Fibroblast of lung (primary cell): Measurements from ENCODE around the gene CSF3R. TPM values are rescaled to one million over a fixed set of nuclear protein-coding genes. Genes with fewer than 3 reads are reported as not detected.

Experiments used
- DNase-seq, 2 donors: peaks; one replicate each; pipeline versions ENCODE4 v3.0.0 to v3.0.0-alpha.2; 2010; ENCODE audit warnings: low read depth in 2 of 2
- H2AFZ ChIP-seq: 2 replicates; pipeline ENCODE4 v1.5.1; 2012; ENCODE audit warnings: low read length, control low read depth, inconsistent platforms
- H3K27ac ChIP-seq: 2 replicates; pipeline ENCODE4 v1.5.1; 2011; ENCODE audit warnings: low read length, control low read depth; ENCODE audit not compliant: insufficient read depth
- H3K27me3 ChIP-seq: 2 replicates; pipeline ENCODE4 v1.5.1; 2011; ENCODE audit warnings: mild to moderate bottlenecking, low read length; ENCODE audit not compliant: control insufficient read depth, insufficient read depth
- H3K36me3 ChIP-seq: 2 replicates; pipeline ENCODE4 v1.5.1; 2011; ENCODE audit warnings: low read length; ENCODE audit not compliant: control insufficient read depth, insufficient read depth
- H3K4me1 ChIP-seq: 2 replicates; pipeline ENCODE4 v1.5.1; 2011; ENCODE audit warnings: low read length; ENCODE audit not compliant: control insufficient read depth, insufficient read depth; ENCODE audit errors: extremely low read depth
- H3K4me2 ChIP-seq: 2 replicates; pipeline ENCODE4 v1.5.1; 2011; ENCODE audit warnings: low read length, control low read depth; ENCODE audit not compliant: insufficient read depth; ENCODE audit errors: extremely low read depth
- H3K4me3 ChIP-seq, 4 experiments: fragments of 200-600 bp in 1 of 4; sonication (generic) in 1 of 4; replicated peaks in 1 of 4; 2 replicates each; pipeline ENCODE4 v1.5.1; 2011 to 2016; ENCODE audit warnings: low read length in 4 of 4, low read depth in 3 of 4, mild to moderate bottlenecking in 3 of 4, control low read depth in 2 of 4, inconsistent platforms in 1 of 4, mixed read lengths in 1 of 4; ENCODE audit not compliant: insufficient read depth in 1 of 4; ENCODE audit errors: control extremely low read depth in 1 of 4
- H3K79me2 ChIP-seq: 2 replicates; pipeline ENCODE4 v1.5.1; 2012; ENCODE audit warnings: mild to moderate bottlenecking, low read length, inconsistent platforms; ENCODE audit not compliant: control insufficient read depth, insufficient read depth
- H3K9ac ChIP-seq: 2 replicates; pipeline ENCODE4 v1.5.1; 2011; ENCODE audit warnings: mild to moderate bottlenecking, low read length, control low read depth; ENCODE audit not compliant: insufficient read depth
- H3K9me3 ChIP-seq: 2 replicates; pipeline ENCODE4 v1.5.1; 2012; ENCODE audit warnings: low read depth, low read length; ENCODE audit not compliant: control insufficient read depth, insufficient read depth
- H4K20me1 ChIP-seq: 2 replicates; pipeline ENCODE4 v1.5.1; 2011; ENCODE audit warnings: low read length; ENCODE audit not compliant: control insufficient read depth, insufficient read depth; ENCODE audit errors: extremely low read depth
- EZH2 ChIP-seq: IDR thresholded peaks from 2 replicates; pipeline ENCODE4 v1.5.1; 2012; ENCODE audit warnings: low read length, control low read depth, mild to moderate bottlenecking; ENCODE audit errors: missing control alignments
- polyA plus RNA-seq, 2 donors: library from polyadenylated mRNA; depleted of rRNA in 1 of 2; stranded (reverse) in 1 of 2; unstranded in 1 of 2; fragments of >200 nt; gene quantifications; 2 replicates each; pipeline ENCODE4 v1.2.1, GENCODE V29; 2011 to 2012; ENCODE audit warnings: missing spikeins in 1 of 2
- total RNA-seq: library from RNA; depleted of rRNA; stranded (reverse); fragments of >200 nt; gene quantifications from 2 replicates; pipeline ENCODE4 v1.2.1, GENCODE V29; 2014
- TF ChIP-seq, protein P1 (sequence below), 2 donors: IDR thresholded peaks in 1 of 2; conservative IDR thresholded peaks in 1 of 2; 1 replicate in 1 of 2; 2 replicates in 1 of 2; pipeline ENCODE4 v1.5.1; 2011 to 2012; ENCODE audit warnings: low read length in 2 of 2, control low read depth in 1 of 2, inconsistent platforms in 1 of 2, low read depth in 1 of 2, mild to moderate bottlenecking in 1 of 2

The CSF3R gene
- total and polyA plus RNA-seq, 2 donors (not counting 1 experiment from before 2014, with no cell fraction given): under 0.01 TPM; not detected in 1

GRCh38 chr1:36523850-36524249 lies 41.1 kb upstream of the CSF3R start:
- H2AFZ ChIP-seq: no peak overlapping the region
- H3K27ac ChIP-seq: no peak overlapping the region
- H3K9ac ChIP-seq: no peak overlapping the region
- no peaks in the 10 kb centered on the region for H3K4me1 ChIP-seq
- no peak overlapping the region for H3K4me2 ChIP-seq
- DNase-seq: no peak
- no peaks in the 10 kb centered on the region for H3K36me3 ChIP-seq
- H3K4me3 ChIP-seq: no peak overlapping the region
- TF ChIP-seq EZH2: no peak
- TF ChIP-seq, protein P1, sequence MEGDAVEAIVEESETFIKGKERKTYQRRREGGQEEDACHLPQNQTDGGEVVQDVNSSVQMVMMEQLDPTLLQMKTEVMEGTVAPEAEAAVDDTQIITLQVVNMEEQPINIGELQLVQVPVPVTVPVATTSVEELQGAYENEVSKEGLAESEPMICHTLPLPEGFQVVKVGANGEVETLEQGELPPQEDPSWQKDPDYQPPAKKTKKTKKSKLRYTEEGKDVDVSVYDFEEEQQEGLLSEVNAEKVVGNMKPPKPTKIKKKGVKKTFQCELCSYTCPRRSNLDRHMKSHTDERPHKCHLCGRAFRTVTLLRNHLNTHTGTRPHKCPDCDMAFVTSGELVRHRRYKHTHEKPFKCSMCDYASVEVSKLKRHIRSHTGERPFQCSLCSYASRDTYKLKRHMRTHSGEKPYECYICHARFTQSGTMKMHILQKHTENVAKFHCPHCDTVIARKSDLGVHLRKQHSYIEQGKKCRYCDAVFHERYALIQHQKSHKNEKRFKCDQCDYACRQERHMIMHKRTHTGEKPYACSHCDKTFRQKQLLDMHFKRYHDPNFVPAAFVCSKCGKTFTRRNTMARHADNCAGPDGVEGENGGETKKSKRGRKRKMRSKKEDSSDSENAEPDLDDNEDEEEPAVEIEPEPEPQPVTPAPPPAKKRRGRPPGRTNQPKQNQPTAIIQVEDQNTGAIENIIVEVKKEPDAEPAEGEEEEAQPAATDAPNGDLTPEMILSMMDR (conservative IDR thresholded peaks at IDR 0.05 in 1 of 2, IDR thresholded peaks at IDR 0.05 in 1 of 2; ENCODE audit: low read depth in 1 of 2, low read length in 2 of 2): no peak
- H3K27me3 ChIP-seq: no peaks in the 10 kb centered on the region
- no peaks in the 10 kb centered on the region for H3K9me3 ChIP-seq
- H4K20me1 ChIP-seq: no peaks in the 10 kb centered on the region
- H3K79me2 ChIP-seq: no peaks in the 10 kb centered on the region

- H2AFZ ChIP-seq: no peak overlapping the region
- H3K9ac ChIP-seq: no peak overlapping the region
- H3K27ac ChIP-seq: no peak overlapping the region
- no peaks in the 10 kb centered on the region for H3K9me3 ChIP-seq
- no peaks in the 10 kb centered on the region for H3K27me3 ChIP-seq
- no peak for DNase-seq
- no peaks in the 10 kb centered on the region for H3K36me3 ChIP-seq
- TF ChIP-seq, protein P1 (conservative IDR thresholded peaks at IDR 0.05 in 1 of 2, IDR thresholded peaks at IDR 0.05 in 1 of 2; ENCODE audit: low read depth in 1 of 2, low read length in 2 of 2): no peak
- TF ChIP-seq EZH2: no peak
- H3K4me2 ChIP-seq: no peak overlapping the region
- H3K79me2 ChIP-seq: no peaks in the 10 kb centered on the region
- H3K4me1 ChIP-seq: no peaks in the 10 kb centered on the region
- H4K20me1 ChIP-seq: no peaks in the 10 kb centered on the region
- H3K4me3 ChIP-seq: no peak overlapping the region
These were observed 40.5 kb upstream of the CSF3R start for GRCh38 chr1:36523230-36523495.

DNA sequence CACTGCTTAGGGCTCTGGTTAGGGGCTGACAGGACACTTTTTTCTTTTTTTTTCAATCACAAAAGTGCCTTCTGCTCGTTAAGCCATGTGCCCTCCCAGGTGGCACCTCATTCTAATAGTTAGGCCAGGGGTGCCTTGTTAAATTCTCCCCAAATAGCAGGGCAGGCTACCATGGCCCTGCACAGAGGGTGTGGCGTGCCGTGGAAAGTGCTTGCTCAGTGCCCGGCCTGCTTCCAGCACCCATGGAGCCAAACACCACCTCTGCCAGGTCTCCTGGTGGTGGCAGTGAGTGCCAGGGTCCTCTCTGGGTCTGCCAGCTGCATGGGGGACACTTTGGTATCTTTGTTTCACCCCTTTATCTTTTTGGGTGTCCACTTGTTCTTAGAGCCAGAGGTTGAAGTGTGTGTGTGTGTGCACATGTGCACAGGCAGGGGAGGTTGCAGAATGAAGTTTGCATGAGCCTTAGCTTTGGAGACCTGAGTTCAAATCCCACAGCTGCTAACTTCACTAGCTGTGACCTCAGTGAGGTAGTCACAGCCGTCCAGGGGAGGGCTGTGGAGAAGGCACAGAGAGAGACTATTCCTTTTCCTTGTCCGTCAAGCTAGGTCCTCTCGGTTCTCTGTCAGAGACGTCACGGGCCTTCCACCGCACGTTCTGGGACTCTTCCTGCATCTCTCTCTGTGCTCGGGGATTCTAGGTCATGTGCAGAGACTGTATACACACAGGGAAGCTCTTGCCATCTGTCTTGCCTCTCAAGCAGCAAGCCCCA lies 39.9 kb upstream of the CSF3R start:
- no peaks in the 10 kb centered on the region for H3K79me2 ChIP-seq
- DNase-seq: no peak
- no peak overlapping the region for H3K4me2 ChIP-seq

More for the DNA sequence above, 39.9 kb upstream of the CSF3R start:
- Histone ChIP-seq H4K20me1 (no peaks in the 10 kb centered on the region), H3K4me1 (no peaks in the 10 kb centered on the region), H3K36me3 (no peaks in the 10 kb centered on the region), H3K27ac (no peak overlapping the region), H3K4me3 (no peak overlapping the region), H2AFZ (no peak overlapping the region), H3K27me3 (no peaks in the 10 kb centered on the region), H3K9ac (no peak overlapping the region), H3K9me3 (no peaks in the 10 kb centered on the region)
- TF ChIP-seq, protein P1 (conservative IDR thresholded peaks at IDR 0.05 in 1 of 2, IDR thresholded peaks at IDR 0.05 in 1 of 2; ENCODE audit: low read depth in 1 of 2, low read length in 2 of 2): no peak
- no peak for TF ChIP-seq EZH2
